Panc1 (cell line): ENCODE data around the gene PCED1B. TPM values are rescaled to one million over a fixed set of nuclear protein-coding genes. Genes with fewer than 3 reads are reported as not detected.
"Not testable (repeated sequence)": the region's sequence is repeated elsewhere in the genome, so short reads cannot be mapped to it uniquely, and the experiment has no call there.

ENCODE experiments used
- ATAC-seq: fragments of 200-7000 bp; cut with Tn5 transposase; 2 replicates; pipeline ENCODE4 v1.9.1; 2020; ENCODE audit warnings: mild to moderate bottlenecking, moderate library complexity
- BruUV-seq: library from RNA; stranded (reverse); fragments of 400-500 nt; replicated peaks from 2 replicates; lab custom pipeline; 2021; lab: Mats Ljungman, UMichigan
- CTCF ChIA-PET: fragments of 300-600 bp; sonication (Branson Sonifier 250); formaldehyde crosslinking; loops from one replicate; lab custom pipeline; 2022; ENCODE audit warnings: antibody characterized with exemption; lab: Charles Lee
- POLR2A ChIA-PET: fragments of 300-600 bp; sonication (Branson Sonifier 250); formaldehyde crosslinking; loops from one replicate; lab custom pipeline; 2022; ENCODE audit warnings: antibody characterized with exemption; lab: Charles Lee
- DNase-seq: peaks from one replicate; pipeline ENCODE4 v3.0.0-alpha.2; 2010; ENCODE audit warnings: low read depth, low spot score
- H3K27ac ChIP-seq: 2 replicates; pipeline ENCODE4 v1.5.1; 2011; ENCODE audit warnings: mild to moderate bottlenecking, low read length, inconsistent platforms
- H3K27me3 ChIP-seq: fragments of 200-500 bp; sonication (Bioruptor generic); 2 replicates; pipeline ENCODE4 v1.6.0; 2014; ENCODE audit warnings: low read length, inconsistent platforms; ENCODE audit not compliant: control insufficient read depth, insufficient read depth
- H3K36me3 ChIP-seq: fragments of 200-500 bp; sonication (Bioruptor generic); 2 replicates; pipeline ENCODE4 v1.5.1; 2014; ENCODE audit warnings: inconsistent platforms, mild to moderate bottlenecking, low read length, moderate library complexity; ENCODE audit not compliant: control insufficient read depth, insufficient read depth
- H3K4me1 ChIP-seq: 2 replicates; pipeline ENCODE4 v1.5.1; 2011; ENCODE audit warnings: inconsistent platforms, mild to moderate bottlenecking, low read length, moderate library complexity; ENCODE audit not compliant: control insufficient read depth, insufficient read depth
- H3K4me3 ChIP-seq, 2 experiments: 2 replicates each; pipeline ENCODE4 v1.5.1; 2011 to 2012; ENCODE audit warnings: low read depth in 2 of 2, low read length in 2 of 2, mild to moderate bottlenecking in 2 of 2, inconsistent platforms in 1 of 2, moderate library complexity in 1 of 2
- H3K9me3 ChIP-seq: fragments of 200-500 bp; sonication (Bioruptor generic); 2 replicates; pipeline ENCODE4 v1.5.1; 2014; ENCODE audit warnings: low read depth, mild to moderate bottlenecking, inconsistent platforms, low read length, moderate library complexity; ENCODE audit not compliant: control insufficient read depth, insufficient read depth
- POLR2AphosphoS5 ChIP-seq: IDR thresholded peaks from 2 replicates; pipeline ENCODE4 v1.6.1; 2012; ENCODE audit warnings: mild to moderate bottlenecking, low read depth, low read length, moderate library complexity
- SIN3A ChIP-seq: IDR thresholded peaks from 2 replicates; pipeline ENCODE4 v1.6.1; 2012; ENCODE audit warnings: low read depth, mild to moderate bottlenecking, low read length, moderate library complexity, borderline replicate concordance; ENCODE audit not compliant: insufficient read depth
- TCF7L2 ChIP-seq: IDR thresholded peaks from 2 replicates; pipeline ENCODE4 v1.6.1; 2011; ENCODE audit warnings: mild to moderate bottlenecking, low read depth, low read length, inconsistent platforms
- in situ Hi-C: cut with HindIII; loops from 2 replicates; pipeline ENCODE4 v1.10.0; 2016; ENCODE audit warnings: low sequenced_read_pairs, low pct_unique_long_range_greater_than_20kb
- intact Hi-C: fragments of 100-400 bp; cut with micrococcal nuclease; formaldehyde crosslinking; loops from one replicate; pipeline ENCODE4 v1.10.0; 2022; ENCODE audit not compliant: unreplicated experiment
- total RNA-seq: library from RNA; stranded (reverse); gene quantifications from one replicate; pipeline ENCODE4 v1.2.1, GENCODE V29; 2021; ENCODE audit not compliant: unreplicated experiment
- TF ChIP-seq, protein P1 (sequence below): fragments of 450-650 bp; IDR thresholded peaks from 2 replicates; pipeline ENCODE4 v1.5.1; 2017; ENCODE audit warnings: mild to moderate bottlenecking
- TF ChIP-seq, protein P2 (sequence below), 2 experiments: IDR thresholded peaks; 2 replicates each; pipeline ENCODE4 v1.6.1; 2011 to 2012; ENCODE audit warnings: low read depth in 2 of 2, control low read depth in 1 of 2, low read length in 1 of 2, mild to moderate bottlenecking in 1 of 2, moderate library complexity in 1 of 2; ENCODE audit not compliant: insufficient read depth in 1 of 2

Gene PCED1B
- total RNA-seq, 1 experiment from 2014 or later: 0.82 TPM

DNA sequence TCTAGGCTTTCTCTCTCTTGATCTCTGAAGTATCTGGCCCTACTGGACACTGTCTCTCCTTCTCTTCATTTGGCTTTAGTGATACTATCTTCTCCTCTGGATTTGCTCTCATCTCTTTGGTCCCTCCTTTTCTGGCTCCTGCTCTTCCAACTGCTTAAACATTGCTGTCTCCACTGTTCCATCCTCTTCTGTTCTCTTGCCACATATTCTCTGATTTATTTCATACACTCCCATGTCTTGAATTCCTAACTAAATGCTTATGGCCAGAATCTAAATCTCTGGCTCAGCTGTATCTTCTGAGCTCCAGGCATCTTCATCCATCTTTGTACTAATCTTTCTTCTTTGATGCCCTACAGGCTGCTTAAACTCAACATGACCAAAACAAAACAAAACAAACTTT is 25.5 kb upstream of the PCED1B start:
- in situ Hi-C loops (no loop called here), intact Hi-C loops (no loop called here)
- H3K4me1 ChIP-seq: no peaks in the 10 kb centered on the region
- no peaks in the 10 kb centered on the region for H3K9me3 ChIP-seq
- no peaks in the 10 kb centered on the region for H3K36me3 ChIP-seq
- no TSS peak for BruUV-seq
- H3K27ac ChIP-seq: no peak overlapping the region
- no peak overlapping the region for H3K4me3 ChIP-seq
- ATAC-seq: no peak
- no peak for DNase-seq
- CTCF ChIA-PET: no interaction called here
- H3K27me3 ChIP-seq: no peaks in the 10 kb centered on the region
- POLR2A ChIA-PET: no interaction called here
- TF ChIP-seq, protein P1, sequence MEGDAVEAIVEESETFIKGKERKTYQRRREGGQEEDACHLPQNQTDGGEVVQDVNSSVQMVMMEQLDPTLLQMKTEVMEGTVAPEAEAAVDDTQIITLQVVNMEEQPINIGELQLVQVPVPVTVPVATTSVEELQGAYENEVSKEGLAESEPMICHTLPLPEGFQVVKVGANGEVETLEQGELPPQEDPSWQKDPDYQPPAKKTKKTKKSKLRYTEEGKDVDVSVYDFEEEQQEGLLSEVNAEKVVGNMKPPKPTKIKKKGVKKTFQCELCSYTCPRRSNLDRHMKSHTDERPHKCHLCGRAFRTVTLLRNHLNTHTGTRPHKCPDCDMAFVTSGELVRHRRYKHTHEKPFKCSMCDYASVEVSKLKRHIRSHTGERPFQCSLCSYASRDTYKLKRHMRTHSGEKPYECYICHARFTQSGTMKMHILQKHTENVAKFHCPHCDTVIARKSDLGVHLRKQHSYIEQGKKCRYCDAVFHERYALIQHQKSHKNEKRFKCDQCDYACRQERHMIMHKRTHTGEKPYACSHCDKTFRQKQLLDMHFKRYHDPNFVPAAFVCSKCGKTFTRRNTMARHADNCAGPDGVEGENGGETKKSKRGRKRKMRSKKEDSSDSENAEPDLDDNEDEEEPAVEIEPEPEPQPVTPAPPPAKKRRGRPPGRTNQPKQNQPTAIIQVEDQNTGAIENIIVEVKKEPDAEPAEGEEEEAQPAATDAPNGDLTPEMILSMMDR: no peak
- no peak for TF ChIP-seq SIN3A
- TF ChIP-seq, protein P2, sequence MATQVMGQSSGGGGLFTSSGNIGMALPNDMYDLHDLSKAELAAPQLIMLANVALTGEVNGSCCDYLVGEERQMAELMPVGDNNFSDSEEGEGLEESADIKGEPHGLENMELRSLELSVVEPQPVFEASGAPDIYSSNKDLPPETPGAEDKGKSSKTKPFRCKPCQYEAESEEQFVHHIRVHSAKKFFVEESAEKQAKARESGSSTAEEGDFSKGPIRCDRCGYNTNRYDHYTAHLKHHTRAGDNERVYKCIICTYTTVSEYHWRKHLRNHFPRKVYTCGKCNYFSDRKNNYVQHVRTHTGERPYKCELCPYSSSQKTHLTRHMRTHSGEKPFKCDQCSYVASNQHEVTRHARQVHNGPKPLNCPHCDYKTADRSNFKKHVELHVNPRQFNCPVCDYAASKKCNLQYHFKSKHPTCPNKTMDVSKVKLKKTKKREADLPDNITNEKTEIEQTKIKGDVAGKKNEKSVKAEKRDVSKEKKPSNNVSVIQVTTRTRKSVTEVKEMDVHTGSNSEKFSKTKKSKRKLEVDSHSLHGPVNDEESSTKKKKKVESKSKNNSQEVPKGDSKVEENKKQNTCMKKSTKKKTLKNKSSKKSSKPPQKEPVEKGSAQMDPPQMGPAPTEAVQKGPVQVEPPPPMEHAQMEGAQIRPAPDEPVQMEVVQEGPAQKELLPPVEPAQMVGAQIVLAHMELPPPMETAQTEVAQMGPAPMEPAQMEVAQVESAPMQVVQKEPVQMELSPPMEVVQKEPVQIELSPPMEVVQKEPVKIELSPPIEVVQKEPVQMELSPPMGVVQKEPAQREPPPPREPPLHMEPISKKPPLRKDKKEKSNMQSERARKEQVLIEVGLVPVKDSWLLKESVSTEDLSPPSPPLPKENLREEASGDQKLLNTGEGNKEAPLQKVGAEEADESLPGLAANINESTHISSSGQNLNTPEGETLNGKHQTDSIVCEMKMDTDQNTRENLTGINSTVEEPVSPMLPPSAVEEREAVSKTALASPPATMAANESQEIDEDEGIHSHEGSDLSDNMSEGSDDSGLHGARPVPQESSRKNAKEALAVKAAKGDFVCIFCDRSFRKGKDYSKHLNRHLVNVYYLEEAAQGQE (IDR thresholded peaks at IDR 0.05; ENCODE audit: insufficient read depth in 1 of 2, low read depth in 2 of 2, low read length in 1 of 2): no peak
- no peak for TF ChIP-seq TCF7L2
- no peak for TF ChIP-seq POLR2AphosphoS5

DNA sequence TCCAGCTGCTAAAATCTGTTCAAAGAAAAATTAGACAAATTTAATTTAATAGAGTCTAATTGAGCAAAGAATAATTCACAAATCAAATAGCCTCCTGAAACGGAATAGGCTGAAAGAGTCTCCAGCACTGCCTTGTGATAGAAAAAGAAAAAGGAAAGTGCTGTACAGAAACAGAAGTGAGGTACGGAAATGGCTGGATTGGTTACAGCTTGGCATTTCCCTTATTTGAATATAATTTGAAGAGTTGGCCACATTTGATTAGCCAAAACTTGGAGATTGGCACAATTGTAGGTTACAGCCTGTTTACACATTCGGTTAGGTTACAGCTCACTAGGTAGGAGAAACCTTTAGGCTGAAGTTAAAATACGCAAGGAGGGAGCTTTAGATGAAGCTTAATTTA is 24.8 kb upstream of the PCED1B start:
- POLR2A ChIA-PET: no interaction called here
- CTCF ChIA-PET: interaction anchor here (0.6 kb wide), 1 partner anchor 532 kb away, joined by 3 read pairs; no protein-coding TSS in a partner anchor
- TF ChIP-seq, protein P1: no peak
- no peak for TF ChIP-seq POLR2AphosphoS5
- TF ChIP-seq TCF7L2: no peak
- TF ChIP-seq SIN3A: no peak
- TF ChIP-seq, protein P2 (IDR thresholded peaks at IDR 0.05; ENCODE audit: insufficient read depth in 1 of 2, low read depth in 2 of 2, low read length in 1 of 2): no peak
- ATAC-seq (no peak), DNase-seq (no peak)
- Histone ChIP-seq H3K27ac (no peak overlapping the region), H3K4me3 (no peak overlapping the region), H3K36me3 (no peaks in the 10 kb centered on the region), H3K27me3 (no peaks in the 10 kb centered on the region), H3K9me3 (no peaks in the 10 kb centered on the region), H3K4me1 (no peaks in the 10 kb centered on the region)
- in situ Hi-C loops: no loop called here
- BruUV-seq: no TSS peak
- intact Hi-C loops: no loop called here

DNA sequence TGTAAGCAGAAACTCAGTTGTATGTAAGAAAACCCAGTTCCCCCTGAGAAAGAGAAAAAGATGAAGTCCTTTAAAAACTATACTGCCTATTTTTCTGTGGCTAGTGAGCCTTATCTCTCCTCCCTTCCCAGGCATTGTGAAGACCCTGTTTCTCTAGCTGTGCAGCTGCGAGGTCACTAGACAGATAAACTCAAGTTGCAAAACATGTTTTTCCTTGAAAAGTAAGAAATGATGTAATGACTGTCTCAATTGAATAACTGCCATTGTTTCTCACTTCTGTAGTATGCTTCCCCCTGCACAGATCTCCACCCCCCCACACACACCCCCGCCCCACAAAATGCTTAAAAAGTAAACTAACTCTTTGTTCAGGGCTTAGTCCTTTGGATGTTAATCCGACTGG is 23.6 kb upstream of the PCED1B start:
- H3K27me3 ChIP-seq, POLR2A ChIA-PET, H3K4me1 ChIP-seq, in situ Hi-C loops, H3K4me3 ChIP-seq, H3K27ac ChIP-seq, BruUV-seq, intact Hi-C loops, ATAC-seq, DNase-seq, H3K36me3 ChIP-seq, H3K9me3 ChIP-seq: not testable (repeated sequence)
- CTCF ChIA-PET: interaction anchor here (0.8 kb wide), 1 partner anchor 60 kb away, joined by 3 read pairs; no protein-coding TSS in a partner anchor

DNA sequence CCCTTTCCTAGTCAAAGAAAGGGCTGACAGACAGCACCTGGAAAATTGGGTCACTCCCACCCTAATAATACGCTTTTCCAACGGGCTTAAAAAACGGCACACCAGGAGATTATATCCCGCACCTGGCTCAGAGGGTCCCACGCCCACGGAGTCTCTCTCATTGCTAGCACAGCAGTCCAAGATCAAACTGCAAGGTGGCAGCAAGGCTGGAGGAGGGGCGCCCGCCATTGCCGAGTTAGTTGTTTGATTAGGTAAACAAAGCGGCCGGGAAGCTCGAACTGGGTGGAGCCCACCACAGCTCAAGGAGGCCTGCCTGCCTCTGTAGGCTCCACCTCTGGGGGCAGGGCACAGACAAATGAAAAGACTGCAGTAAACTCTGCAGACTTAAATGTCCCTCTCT is 22.5 kb upstream of the PCED1B start:
- POLR2A ChIA-PET, in situ Hi-C loops, H3K27me3 ChIP-seq, intact Hi-C loops, H3K9me3 ChIP-seq, H3K4me3 ChIP-seq, ATAC-seq, H3K4me1 ChIP-seq, BruUV-seq, DNase-seq, H3K36me3 ChIP-seq, H3K27ac ChIP-seq, CTCF ChIA-PET: not testable (repeated sequence)
